Measurements from ENCODE around the gene GUF1. TPM values are rescaled to one million over a fixed set of nuclear protein-coding genes. Genes with fewer than 3 reads are reported as not detected.

Gene GUF1
- total RNA-seq, 1 donor from 2014 or later: 22.4 TPM

DNA sequence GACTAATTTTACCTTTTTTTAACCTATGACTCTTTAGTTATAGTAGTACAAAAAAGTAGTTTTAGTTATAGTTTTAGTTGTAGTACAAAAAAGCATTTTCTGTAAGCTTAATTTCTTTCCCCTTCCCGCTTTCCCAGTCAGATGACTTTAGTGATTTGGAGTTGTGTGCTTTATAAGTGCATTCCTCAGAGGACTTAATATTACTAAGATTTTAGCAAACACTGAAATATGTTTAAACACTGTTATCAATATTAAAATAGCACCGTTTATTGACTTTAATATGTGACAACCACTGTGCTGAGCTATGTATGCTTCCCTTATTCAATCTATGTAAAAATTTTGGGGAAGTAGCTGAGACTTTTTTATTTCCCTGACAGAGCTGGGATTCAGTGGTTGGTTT, 22.8 kb downstream of the GUF1 start:
- no peak overlapping the region for H3K4me3 ChIP-seq
- intact Hi-C loops (cut with micrococcal nuclease): no loop called here
- H3K4me1 ChIP-seq: peaks cover 15% of the 10 kb centered on the region
- H3K36me3 ChIP-seq: peaks cover 84% of the 10 kb centered on the region
- no peaks in the 10 kb centered on the region for H3K9me3 ChIP-seq (replicated peaks)
- no peak for TF ChIP-seq CTCF (IDR thresholded peaks at IDR 0.05; ENCODE audit: borderline replicate concordance)
- no peak for DNase-seq
- H3K27me3 ChIP-seq (ENCODE audit: low read depth): no peaks in the 10 kb centered on the region
- no peak overlapping the region for H3K27ac ChIP-seq (replicated peaks)

DNA sequence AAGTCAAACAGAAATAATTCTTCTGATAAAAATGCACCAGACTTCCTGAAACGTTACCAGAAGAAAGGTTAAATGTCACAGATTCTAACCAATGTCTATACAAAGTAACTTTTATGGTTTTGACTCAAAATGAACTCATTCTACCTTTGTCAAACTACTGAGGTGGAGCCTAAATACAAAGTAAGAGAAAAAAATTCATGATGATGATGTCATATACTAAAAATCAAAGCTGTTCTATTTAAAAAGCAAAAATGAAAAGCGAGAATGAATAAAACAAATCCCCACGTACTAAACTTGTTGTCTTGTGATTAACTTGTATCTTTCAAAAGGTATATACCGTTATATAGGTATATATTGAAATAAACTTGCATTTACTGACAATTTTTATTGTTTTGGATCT, 26.5 kb downstream of the GUF1 start:
- no peak overlapping the region for H3K27ac ChIP-seq (replicated peaks)
- no peaks in the 10 kb centered on the region for H3K9me3 ChIP-seq (replicated peaks)
- peaks cover 70% of the 10 kb centered on the region for H3K36me3 ChIP-seq
- H3K4me1 ChIP-seq: peaks cover 20% of the 10 kb centered on the region
- H3K4me3 ChIP-seq: no peak overlapping the region
- intact Hi-C loops (cut with micrococcal nuclease): no loop called here
- H3K27me3 ChIP-seq (ENCODE audit: low read depth): no peaks in the 10 kb centered on the region
- no peak for TF ChIP-seq CTCF (IDR thresholded peaks at IDR 0.05; ENCODE audit: borderline replicate concordance)
- DNase-seq: no peak

DNA sequence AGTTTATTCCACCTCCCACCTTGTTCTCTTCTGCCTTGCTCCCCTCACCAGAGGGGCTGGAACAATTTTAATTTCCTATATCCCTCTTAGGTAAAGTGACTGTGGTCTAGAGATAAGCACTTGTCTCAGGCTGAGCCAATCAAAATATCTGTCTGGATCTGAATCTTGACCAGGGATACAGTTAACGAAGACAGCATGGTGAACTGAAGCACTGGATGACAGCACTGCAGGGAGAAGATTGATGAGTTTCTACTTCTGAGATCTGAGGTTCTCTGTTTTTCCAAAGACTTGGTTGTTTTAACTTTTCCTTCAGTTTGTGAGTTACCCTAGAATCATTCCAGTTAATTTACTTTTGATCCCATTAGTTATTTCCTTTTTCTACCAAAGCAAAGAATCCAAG, 34.9 kb downstream of the GUF1 start:
- Histone ChIP-seq H3K4me1 (peaks cover 9% of the 10 kb centered on the region), H3K27ac (replicated peaks) (no peak overlapping the region), H3K4me3 (no peak overlapping the region), H3K36me3 (peaks cover 18% of the 10 kb centered on the region), H3K9me3 (replicated peaks) (no peaks in the 10 kb centered on the region), H3K27me3 (ENCODE audit: low read depth) (no peaks in the 10 kb centered on the region)
- no peak for DNase-seq
- no peak for TF ChIP-seq CTCF (IDR thresholded peaks at IDR 0.05; ENCODE audit: borderline replicate concordance)
- intact Hi-C loops (cut with micrococcal nuclease): no loop called here

DNA sequence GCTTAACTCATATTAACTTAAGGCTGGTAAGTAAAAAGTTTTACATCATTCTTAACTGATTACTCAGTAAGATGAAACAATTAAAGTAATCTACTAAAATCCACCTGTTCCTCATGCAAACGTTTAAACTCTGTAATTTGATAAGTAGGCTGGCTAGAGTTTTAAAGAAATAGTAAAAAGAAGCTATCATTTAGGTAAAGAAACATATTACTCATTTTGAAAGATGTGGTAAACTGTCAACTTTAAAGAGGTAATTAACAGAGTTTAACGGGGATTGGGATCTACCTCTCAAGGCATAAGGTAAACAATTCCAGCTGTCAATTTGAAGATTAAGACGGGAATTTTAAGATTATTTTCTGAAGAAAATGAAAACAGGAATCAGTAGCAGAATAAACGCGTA, 38.4 kb downstream of the GUF1 start:
- Histone ChIP-seq H3K36me3 (peaks cover 14% of the 10 kb centered on the region), H3K27ac (replicated peaks) (no peak overlapping the region), H3K4me1 (peaks cover 27% of the 10 kb centered on the region), H3K4me3 (no peak overlapping the region), H3K9me3 (replicated peaks) (no peaks in the 10 kb centered on the region), H3K27me3 (ENCODE audit: low read depth) (no peaks in the 10 kb centered on the region)
- intact Hi-C loops (cut with micrococcal nuclease): no loop called here
- TF ChIP-seq CTCF (IDR thresholded peaks at IDR 0.05; ENCODE audit: borderline replicate concordance): no peak
- no peak for DNase-seq

GRCh38 chr4:44720371-44720770, 42.2 kb downstream of the GUF1 start:
- intact Hi-C loops (cut with micrococcal nuclease): no loop called here
- no peaks in the 10 kb centered on the region for H3K27me3 ChIP-seq (ENCODE audit: low read depth)
- H3K9me3 ChIP-seq (replicated peaks): no peaks in the 10 kb centered on the region
- no peak for DNase-seq
- H3K4me1 ChIP-seq: peaks cover 41% of the 10 kb centered on the region
- no peak overlapping the region for H3K27ac ChIP-seq (replicated peaks)
- no peak overlapping the region for H3K4me3 ChIP-seq
- no peak for TF ChIP-seq CTCF (IDR thresholded peaks at IDR 0.05; ENCODE audit: borderline replicate concordance)
- no peaks in the 10 kb centered on the region for H3K36me3 ChIP-seq

DNA sequence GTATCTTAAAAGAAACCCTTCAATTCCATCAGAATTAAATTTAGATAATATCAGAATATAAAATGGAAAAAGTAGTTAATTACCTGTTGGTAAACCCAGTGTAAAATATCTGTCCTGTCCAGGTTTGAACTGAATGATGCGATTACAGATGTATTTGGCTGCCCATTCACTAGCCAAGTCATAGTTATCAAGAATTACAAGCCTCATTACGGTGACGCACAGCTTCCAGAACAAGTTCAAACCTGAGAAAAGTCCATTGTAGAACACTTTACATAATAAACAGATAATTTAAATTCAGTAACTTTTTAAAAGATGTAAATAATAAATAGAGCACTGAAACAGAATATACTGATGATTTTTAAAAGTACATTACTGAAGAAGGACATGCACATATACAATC, 43.8 kb downstream of the GUF1 start:
- no peak for TF ChIP-seq CTCF (IDR thresholded peaks at IDR 0.05; ENCODE audit: borderline replicate concordance)
- Histone ChIP-seq H3K4me1 (peaks cover 56% of the 10 kb centered on the region), H3K4me3 (no peak overlapping the region), H3K36me3 (no peaks in the 10 kb centered on the region), H3K27me3 (ENCODE audit: low read depth) (no peaks in the 10 kb centered on the region), H3K9me3 (replicated peaks) (no peaks in the 10 kb centered on the region), H3K27ac (replicated peaks) (no peak overlapping the region)
- no peak for DNase-seq
- intact Hi-C loops (cut with micrococcal nuclease): no loop called here

All from left ventricle myocardium inferior (tissue), 1 donor.